HG03108 (cell line): Measurements from ENCODE around the gene LIPA.
A peak's percentile ranks its signal among the peaks of the same experiment; 100 is the strongest.
"Not testable (repeated sequence)": the region's sequence is repeated elsewhere in the genome, so short reads cannot be mapped to it uniquely, and the experiment has no call there.

ENCODE experiments used
- ATAC-seq: cut with Tn5 transposase; IDR thresholded peaks from one replicate; pipeline ENCODE4 v1.9.1; 2021; ENCODE audit warnings: moderate library complexity; ENCODE audit not compliant: unreplicated experiment

The LIPA gene

DNA sequence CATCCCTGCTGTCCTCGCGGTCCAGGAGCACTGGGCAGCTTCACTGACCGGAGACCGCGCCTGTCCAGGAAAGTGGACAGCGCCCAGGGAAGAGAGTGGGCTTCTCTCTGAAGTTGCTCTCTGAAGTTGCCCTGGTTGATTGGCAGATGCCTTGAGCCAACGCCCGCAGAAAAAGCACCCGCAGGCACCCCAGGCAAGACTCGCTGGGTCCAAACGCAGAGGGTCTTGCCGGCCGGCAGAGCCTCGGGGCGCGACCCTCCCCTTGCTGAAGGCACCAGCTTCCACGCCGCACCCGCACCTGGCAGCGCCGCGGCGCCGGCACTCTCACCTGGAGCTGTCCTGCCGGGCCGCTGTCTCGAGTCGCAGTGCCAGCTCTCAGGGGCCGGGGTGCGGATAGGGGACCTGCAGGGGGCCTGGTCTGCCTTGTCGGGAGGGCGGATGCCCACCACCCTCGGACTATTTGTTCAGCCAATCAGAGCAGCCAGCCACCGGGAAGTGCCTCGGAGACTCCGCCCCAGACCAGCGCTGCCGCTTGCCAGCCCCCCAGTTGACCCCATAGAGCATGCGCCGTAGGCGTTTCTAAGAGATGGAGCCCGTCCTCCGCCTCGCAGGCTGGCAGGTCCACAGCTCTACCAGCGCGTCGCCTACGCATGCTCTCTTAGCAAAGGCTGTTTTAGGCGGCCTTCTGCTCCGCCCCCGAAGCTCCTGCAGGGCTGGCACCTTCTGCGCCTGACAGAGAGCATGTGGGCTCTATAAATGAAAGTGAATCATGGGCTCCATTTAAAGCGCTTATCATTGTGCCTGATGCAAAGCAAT is at the start of gene LIPA:
Gene LIPA (minus strand): TSS at position 367 of the 816 bp plus-strand sequence. CDS start 4,127 bp downstream, outside the sequence.
- ATAC-seq, result peak; percentile 96

DNA sequence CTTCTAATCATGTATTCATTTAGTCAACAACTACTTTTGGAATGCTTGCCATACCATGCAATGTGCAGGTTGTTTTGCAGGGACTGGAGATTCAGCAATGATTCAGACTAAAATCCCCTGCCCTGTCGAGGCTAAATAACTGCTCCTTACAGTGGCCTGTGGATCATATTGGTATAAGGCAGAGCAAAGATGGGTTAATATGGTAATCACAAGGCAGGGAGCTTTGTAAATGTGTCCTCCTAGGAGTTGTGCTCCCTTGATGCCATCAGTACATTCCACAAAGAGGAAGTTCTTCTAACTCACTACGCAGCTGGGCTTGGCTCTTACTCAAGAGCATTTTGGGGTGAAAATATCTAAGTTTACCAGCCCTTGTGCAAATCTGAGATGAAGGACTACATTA is 49.7 kb upstream of the LIPA start:
- no peak for ATAC-seq

DNA sequence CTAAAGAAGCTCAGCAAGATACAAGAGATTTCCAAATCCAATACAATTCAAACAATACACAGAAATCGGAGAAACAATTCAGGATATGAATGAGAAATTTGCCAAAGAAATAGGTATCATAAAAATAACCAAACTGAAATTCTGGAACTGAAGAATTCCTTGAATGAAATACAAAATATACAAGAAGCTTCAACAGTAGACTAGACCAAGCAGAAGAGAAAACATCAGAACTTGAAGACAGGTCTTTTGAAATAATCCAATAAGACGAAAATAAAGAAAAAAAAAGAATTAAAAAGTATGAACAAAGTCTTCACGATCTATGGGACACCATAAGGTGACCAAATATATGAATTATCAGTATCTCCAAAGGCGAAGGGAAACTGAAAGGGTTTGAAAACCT is 47.5 kb upstream of the LIPA start:
- ATAC-seq, result no peak

DNA sequence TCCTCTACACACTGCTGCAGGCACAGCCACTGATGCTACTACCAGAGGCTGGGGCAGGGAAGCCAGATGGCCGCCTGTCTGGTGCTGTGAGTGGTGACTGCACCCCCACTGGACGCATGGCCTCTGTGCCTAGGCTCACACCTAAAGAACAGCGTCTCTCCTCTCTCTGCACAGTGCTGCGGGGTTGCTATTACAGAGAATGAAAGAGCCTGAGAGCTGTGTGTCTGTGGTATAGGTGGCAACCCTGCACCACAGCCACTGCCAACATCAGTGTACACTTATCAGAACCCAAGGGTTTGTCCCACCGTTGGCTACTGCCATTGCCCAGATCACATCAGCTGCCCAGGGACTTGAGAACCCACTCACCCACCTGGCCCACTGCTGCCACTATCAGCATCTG is 46.2 kb upstream of the LIPA start:
- ATAC-seq, result no peak

DNA sequence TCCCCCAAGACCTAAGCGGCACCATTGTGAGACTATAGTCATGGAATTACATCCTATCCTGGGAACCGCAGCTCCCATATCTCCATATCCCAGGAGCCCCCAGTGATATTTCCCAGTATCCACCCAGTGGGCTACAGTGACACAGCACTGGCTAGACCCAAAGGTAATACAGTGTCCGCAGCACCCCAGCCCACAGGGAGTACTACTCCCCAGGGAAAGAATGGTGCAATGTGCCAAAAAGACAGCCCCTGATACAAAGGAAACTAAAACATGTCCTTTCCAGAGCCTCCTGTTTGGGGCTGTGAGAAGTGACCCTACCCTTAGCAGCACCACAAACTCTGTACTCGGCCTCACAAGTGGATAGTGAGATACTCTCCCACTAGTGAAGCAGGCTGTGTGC is 45.8 kb upstream of the LIPA start:
- no peak for ATAC-seq

DNA sequence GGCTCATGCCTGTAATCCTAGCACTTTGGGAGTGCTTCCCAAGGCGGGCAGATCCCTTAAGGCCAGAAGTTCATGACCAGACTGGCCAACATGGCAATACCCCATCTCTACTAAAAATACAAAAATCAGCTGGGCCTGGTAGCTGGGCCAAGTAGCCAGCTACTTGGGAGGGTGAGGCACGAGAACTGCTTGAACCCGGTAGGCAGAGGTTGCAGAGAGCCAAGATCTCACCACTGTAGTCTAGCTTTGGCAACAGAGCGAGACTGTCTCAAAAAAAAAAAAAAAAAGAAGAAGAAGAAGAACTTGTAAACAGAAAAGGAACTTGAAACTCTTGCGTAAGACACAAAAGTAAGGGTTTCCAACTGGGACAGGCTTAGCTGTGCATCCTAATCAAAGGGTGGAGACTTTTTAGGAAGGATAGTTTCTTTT is 44.7 kb upstream of the LIPA start:
- no peak for ATAC-seq

DNA sequence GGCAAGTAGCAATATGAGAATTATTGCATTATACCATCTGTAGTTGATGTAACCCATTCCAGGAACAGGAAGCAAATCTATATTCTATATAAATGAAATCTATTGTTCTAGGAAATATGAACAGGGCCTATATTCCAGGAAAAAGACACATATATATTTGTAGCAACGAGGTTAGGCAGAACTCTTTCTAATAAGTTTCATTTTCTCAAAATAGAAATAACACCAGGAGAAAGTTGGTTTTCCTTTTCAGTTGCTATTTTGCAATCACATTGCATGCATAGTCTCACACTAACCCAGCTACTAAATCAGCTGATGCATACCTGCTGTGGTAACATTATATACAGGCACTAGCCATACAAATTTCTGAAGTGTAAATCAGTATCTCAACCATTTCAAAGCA is 44.0 kb upstream of the LIPA start:
- peak; percentile 50 for ATAC-seq

DNA sequence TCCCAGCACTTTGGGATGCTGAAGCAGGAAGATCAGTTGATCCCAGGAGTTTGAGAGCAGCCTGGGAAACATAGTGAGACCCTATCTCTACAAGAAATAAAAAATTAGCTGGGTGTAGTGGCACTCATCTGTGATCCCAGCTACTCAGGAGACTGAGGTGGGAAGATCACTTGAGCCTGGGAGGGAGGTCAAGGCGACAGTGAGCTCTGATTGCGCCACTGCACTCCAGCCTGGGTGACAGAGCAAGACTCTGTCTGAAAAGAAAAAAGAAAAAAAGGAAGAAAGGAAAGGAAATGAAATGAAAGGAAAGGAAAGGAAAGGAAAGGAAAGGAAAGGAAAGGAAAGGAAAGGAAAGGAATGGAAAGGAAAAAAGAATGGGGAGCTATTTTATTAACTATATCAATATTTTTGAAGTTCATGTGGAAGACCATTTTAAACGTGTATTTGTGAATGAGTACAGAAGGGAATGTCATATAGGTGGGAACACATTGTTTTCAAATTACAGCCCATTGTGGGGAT is 43.2 kb upstream of the LIPA start:
- ATAC-seq, result no peak

DNA sequence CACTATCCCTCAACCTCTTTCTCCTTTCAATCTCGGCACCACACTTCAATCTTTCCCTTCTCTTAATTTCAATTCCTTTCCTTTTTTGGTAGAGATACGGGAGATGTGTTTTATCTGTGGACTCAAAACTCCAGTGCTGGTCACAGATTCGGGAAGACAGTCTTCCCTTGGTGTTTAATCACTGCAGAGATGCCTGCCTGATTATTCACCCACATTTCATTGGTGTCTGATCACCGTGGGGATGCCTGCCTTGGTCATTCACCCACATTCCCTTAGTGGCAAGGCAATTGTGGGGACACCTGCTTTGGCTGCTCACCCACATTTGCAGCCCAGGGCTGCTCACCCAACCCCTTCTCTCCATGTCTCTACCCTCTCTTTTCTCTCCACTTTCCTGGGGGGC is 33.7 kb upstream of the LIPA start:
- not testable (repeated sequence) for ATAC-seq

DNA sequence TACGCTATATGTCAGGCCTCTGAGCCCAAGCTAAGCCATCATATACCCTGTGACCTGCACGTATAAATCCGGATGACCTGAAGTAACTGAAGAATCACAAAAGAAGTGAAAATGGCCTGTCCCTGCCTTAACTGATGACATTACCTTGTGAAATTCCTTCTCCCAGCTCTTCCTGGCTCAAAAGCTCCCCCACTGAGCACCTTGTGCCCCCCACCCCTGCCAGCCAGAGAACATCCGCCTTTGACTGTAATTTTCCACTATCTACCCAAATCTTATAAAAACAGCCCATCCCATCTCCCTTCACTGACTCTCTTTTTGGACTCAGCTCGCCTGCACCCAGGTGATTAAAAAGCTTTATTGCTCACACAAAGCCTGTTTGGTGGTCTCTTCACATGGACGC is 33.1 kb upstream of the LIPA start:
- not testable (repeated sequence) for ATAC-seq

DNA sequence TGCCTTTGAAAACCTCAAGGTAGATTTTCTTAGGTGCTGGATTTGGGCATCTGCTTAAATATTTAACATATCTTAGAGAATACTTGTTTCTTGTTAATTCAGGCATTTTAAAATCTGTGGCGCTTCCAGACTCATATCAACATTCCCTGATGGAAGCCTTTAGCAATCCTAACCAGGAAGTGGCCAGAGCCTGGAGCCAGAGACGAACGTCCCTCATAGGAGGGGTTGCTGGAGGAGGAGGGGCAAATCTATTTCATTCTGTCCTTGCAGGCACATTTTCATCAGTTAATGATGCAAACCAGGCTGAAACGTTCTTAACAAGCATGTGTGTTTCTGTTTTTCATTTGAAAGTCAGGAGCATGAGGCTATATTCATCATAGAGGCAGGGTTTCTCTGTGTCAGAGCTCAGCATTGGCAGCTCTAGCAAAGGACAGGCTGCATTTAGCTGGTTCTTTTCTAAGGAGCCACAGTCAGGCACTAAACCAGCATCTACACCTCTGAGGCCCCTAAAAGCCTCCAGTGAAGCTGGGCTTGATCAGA is 32.4 kb upstream of the LIPA start:
- no peak for ATAC-seq

DNA sequence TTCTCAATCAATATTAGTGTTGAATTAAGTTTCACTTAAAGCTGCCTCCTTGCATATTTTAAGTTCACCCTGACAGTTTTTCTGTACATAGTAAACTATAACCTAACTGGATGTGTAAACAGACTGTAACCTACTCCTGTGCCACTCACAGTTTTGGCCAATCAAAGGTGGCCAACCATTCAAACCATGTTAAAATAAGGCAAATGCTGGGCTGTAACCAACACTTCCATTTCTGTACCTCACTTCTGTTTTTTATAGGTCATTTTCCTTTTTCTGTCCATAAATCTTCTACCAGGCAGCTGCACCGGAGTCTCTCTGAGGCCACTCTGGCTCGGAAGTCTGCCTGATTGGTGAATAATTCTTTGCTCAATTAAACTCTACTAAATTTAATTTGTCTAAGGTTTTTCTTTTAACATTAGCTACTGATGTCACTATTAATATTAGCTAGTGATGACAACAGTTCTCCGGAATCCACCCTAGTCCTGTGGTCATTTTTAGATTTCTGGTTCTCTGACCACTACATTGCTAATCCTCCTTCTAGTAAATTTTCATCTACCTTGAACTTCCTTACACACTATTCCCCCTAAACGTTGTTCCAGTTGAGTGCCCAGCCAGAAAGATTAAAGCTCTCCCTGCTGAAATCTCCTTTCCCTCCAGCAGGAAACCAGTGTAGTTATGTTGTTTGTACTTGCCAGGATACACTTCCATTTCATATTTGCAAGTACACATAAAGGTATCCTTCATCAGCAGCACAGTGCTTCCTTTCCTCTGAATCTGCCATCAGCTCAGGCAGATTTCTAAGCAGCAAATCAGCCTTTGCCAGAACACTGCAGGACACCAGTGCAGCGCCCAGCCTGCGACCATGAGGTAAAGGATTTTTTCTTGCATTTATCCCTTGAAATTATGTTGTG is 31.7 kb upstream of the LIPA start:
- no peak for ATAC-seq

DNA sequence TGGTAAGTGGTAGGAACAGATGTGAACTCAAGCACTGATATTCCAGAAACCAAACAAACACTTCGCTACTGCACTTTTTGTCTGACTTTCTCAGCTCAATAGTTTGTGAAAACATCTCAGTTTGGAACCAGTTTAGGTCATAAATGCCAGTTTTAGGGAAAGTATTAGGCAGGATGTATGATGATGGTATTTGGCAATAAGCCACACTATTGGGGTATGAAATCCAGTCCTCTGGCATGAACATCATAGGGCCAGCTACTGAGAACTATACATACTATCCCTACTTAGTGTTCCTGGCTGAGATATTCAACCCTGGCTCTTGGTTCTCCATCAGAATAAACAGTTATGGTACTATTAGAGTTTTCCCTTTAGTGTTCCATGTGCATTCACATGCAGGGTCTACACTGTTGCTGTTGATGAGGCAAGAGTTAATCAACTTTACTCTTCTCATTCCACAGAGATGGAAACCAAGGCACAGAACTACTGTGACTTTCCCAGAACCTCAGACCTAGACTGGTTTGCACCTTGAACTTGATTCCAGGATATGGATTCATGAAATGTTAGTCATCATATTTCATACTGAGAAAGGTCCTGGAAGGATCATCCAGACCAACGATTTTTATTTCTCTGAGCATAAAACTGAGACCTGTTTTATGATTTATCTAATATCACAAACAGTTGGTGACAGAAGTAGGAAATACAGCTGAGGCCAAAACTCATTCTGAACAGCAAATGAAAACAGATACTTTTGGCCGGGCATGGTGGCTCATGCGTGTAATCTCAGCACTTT is 30.2 kb upstream of the LIPA start:
- ATAC-seq, result no peak

DNA sequence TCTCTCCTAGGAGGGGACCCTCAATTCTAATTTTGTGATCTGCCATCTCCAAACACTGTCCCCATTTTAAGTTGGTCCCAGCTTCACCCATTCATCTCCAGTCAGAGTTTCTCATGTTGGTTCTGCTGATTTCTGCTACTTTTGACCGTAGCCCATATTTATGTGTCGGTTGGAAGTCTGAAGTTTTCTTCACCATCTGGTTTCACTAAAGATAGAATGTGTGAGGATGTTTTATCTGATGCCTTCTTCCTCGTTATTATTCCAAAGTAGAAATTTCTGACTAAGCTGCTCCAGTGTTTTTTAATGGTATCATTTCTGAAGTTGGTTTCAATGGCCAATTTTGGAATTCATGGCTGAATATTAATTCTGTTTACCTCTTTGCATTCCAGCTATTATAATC is 28.9 kb upstream of the LIPA start:
- no peak for ATAC-seq

DNA sequence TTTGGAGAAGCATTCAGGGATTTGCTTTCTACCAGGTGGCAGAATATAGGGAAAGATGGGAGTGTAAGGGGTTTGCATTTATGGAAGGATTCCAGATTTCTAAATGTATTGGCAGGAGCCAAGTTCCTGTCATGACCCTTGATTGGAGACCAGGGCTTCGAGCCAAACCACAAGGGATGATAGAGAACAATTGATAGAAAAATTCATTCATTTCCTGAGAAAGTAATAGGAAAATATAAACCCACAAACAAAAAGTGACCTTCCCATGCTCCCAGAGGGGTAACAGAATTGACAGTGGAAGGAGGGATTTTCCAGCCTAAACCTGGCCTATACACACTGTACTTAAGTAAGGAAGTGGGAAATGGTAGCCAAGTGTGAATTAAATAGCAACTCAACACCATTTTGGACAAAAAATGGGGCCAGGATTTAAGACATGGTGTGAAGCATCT is 27.9 kb upstream of the LIPA start:
- ATAC-seq, result no peak

DNA sequence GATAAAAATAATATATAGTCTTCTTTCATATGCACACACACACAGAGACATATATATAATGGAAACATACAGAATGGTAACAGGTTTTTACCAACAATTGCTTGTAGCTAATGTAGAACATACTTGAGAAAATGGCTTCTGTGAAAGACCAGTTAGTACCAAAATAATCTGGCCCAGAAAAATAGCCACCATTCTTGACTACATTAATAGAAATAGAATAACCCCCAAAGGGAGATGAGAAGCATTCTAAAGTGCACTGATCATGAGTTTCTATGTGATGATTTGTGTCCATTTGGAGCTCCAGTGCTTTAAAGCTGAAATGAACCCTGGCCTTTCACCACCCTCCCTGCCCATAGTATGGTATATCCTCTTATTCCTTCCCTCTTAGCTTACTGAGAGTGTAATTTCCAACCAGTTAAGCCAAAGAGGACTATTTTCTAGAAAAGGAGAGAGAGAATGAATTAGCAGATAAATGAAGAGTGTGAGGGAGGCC is 27.4 kb upstream of the LIPA start:
- no peak for ATAC-seq

DNA sequence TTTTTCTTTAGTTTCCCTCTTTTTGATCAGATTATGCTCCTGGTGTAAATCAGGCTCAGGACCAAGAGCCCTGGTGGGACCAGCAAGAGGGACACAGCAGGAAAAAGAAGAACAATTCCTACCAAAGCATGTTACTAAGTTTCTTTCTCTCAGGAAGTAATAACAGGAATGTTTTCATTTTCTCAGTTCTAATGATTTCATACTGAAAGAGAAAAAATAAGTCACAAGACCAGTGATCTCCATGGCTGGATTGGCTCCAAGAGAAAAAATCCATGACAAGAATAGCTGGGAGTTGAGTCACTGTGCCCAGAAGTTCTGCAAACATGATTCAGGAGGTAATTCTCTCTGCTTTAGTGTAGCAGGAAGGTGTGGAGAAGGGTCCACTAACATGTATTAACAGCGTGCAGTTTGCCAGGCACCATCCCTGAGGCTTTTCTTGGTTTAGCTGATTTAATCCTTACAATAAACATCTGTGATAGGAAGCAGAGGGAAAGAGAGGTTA is 26.5 kb upstream of the LIPA start:
- ATAC-seq, result no peak

DNA sequence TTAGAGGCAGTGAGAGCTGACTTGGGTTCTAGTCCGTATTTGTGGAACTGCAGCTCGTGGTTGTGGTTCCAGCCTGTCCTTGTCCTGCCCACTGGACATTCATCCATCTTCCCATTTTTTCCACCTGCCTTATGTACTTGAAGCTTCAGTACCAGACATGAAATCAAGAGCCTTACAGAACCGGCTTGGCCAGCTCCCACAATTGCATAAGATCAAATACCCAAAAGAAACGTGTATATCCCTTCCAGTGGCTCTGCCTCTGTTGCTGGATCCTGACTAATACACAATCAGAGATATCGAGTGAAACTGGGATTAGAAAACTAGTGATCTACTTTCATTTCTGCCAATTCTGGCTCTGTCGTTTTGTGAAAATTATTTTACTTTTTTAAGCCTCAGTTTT is 23.8 kb upstream of the LIPA start:
- ATAC-seq, result no peak

DNA sequence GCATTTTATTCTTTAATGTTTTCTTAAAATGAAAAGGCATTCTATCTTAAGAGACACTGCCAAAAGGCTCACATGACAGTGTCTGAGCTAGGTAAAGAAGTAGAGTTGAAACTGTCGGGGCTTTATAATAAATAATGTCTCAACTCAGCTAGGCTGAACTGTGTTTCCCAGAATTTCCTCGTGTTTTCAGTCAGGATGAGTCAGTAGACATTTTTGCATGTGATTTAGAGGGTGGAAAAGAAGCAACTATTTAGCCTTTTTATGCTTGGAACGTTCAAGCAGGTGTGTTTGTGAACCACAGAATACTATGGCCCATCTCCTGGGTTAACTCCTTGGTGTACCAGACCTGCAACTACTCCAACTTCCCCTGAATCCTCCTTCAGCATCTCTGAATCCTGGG is 23.4 kb upstream of the LIPA start:
- ATAC-seq, result no peak

DNA sequence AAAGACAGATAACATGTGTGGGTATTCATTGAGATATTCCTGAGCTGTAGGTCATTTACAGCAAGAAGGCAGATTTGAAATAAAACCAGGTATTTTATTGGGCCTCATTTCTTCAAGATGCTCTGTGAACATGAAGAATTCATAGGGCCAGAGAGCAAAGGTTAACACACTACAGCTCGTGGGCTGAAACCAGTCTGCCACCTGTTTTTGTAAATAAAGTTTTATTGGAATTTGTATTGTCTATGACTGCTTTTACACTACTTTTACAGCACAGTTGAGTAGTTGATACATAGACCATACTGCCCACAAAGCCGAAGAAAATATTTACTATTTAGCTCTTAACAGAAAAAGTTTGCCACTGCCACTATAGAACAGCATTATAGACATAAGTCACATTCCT is 22.1 kb upstream of the LIPA start:
- no peak for ATAC-seq
